CD4-positive, alpha-beta T cell treated with Interleukin-4 for 1 hour (primary cell): ENCODE data around the gene BRIP1.
"Not testable (repeated sequence)": the region's sequence is repeated elsewhere in the genome, so short reads cannot be mapped to it uniquely, and the experiment has no call there.

Experiments
- DNase-seq, 2 donors: peaks; one replicate each; pipeline ENCODE4 v3.0.0-alpha.2; 2020 to 2022

The BRIP1 gene

DNA sequence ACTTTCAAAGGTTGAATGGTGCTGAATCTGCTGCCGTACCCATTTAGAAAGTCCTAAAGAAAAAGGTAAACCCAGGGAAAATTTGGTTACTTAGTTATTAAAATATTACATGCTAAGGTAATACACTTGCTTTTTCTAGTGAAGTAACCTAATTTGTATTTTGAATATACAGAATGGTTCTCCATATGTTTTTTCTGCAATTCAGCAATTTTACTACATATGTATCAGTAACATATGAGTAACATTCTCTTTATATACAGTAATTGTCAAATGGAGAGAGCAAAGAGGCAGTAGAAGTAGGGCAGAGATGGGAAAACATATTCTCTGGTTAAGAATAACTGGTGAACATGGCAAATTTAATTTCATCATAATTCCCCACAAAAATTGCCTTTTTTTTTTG, 177.2 kb downstream of the BRIP1 start:
- no peak for DNase-seq

DNA sequence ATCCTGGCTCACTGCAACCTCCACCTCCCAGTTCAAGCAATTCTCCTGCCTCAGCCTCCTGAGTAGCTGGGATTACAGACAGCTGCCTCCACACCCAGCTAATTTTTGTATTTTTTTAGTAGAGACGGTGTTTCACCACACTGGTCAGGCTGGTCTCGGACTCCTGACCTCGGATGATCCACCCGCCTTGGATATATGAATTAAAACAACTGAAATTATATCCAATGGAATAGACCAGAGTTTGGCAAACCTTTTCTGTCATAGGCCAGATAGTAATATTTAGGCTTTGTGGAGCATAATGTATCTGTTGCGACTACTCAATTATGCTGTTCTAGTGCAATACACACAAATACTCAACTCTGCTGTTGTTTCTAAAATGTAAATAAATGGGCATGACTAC, 178.5 kb downstream of the BRIP1 start:
- DNase-seq = no peak

DNA sequence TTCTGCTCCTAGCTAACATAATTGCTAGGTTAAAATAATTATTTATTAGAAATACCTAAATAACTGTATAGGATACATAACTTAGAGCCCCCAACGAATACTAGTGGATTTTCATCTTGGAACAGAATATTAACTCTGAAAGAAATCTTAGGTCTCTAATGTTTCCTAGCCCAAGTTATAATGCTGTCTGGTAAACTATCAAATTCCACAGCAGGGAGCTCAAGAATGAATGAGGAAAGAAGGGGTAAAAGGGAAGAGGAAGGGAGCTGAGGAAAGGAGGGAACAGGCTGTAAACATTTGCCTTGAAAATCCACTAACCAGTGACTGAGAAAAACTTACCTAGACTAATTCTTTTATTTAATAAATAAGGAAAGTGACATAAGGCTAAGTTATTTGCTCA, 179.2 kb downstream of the BRIP1 start:
- no peak for DNase-seq

DNA sequence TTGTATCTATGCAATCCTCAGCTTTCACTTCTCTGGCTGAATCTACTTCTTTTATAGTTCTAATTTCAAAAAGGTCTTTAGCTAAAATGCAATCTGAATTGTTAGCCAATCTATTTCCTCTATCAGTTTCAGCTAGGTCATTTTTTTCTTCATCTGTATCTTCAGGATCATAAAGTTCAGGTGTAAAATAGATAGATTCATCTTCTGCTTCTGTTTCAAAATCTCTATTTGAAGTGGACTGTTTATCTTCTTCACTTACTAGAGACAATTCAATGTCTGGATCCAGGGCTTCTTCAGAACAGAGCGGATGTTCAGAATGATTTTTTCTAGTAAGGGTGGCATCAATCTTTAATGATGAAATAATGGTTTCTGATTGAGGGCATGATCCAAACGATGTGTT, 179.9 kb downstream of the BRIP1 start:
- no peak for DNase-seq

DNA sequence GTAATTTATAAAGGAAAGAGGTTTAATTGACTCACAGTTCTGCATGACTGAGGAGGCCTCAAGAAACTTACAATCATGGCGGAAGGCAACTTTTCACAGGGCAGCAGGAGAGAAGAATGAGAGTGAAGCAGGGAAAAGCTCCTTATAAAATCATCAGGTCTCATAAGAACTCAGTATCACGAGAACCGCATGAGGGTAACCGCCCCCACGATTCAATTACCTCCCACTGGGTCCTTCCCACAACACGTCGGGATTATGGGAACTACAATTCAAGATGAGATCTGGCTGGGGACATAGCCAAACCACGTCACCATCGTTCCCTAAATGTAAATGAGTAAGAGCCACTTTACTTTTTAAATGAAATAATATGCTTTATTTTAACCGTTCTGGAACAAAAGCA, 182.4 kb downstream of the BRIP1 start:
- DNase-seq = no peak

DNA sequence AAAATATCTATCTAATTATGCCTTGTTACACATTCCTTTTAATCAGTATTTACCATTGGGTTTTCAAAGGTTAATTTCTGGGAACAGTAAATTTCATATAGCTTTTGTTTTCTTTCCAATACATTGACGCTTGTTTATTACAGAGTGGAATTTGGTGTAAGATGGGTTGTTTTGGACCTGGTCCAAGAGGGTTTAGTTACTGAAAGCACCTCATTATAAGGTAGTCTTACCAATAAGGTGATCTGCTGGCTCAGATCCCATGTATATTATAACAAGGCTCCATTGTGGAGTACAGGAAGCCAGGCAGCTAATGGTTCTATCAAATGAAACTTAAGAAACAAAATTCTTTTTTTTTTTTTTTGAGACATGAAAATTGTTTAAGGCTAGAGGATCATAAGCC, 185.0 kb downstream of the BRIP1 start:
- no peak for DNase-seq

DNA sequence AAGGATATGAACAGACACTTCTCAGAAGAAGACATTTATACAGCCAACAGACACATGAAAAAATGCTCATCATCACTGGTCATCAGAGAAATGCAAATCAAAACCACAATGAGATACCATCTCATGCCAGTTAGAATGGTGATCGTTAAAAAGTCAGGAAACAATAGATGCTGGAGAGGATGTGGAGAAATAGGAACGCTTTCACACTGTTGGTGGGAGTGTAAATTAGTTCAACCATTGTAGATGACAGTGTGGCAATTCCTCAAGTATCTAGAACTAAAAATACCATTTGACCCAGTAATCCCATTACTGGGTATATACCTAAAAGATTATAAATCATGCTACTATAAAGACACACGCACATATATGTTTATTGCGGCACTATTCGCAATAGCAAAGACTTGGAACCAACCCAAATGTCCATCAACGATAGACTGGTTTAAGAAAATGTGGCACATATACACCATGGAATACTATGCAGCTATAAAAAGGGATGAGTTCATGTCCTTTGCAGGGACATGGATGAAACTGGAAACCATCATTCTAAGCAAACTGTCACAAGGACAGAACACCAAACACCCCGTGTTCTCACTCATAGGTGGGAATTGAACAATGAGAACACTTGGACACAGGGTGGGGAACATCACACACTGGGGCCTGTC, 186.0 kb downstream of the BRIP1 start:
- DNase-seq = not testable (repeated sequence)

DNA sequence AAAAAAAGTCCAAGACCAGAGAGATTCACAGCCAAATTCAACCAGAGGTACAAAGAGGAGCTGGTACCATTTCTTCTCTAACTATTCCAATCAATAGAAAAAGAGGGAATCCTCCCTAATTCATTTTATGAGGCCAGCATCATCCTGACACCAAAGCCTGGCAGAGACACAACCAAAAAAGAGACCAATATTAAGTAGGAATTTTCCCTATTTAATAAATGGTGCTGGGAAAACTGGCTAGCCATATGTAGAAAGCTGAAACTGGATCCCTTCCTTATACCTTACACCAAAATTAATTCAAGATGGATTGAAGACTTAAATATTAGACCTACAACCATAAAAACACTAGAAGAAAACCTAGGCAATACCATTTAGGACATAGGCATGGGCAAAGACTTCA, 186.8 kb downstream of the BRIP1 start:
- DNase-seq = not testable (repeated sequence)

DNA sequence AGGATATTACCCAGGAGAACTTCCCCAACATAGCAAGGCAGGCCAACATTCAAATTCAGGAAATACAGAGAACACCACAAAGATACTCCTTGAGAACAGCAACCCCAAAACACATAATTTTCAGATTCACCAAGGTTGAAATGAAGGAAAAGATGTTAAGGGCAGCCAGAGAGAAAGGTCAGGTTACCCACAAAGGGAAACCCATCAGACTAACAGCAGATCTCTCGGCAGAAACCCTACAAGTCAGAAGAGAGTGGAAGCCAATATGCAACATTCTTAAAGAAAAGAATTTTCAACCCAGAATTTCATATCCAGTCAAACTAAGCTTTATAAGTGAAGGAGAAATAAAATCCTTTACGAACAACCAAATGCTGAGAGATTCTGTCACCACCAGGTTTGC, 188.7 kb downstream of the BRIP1 start:
- not testable (repeated sequence) for DNase-seq

DNA sequence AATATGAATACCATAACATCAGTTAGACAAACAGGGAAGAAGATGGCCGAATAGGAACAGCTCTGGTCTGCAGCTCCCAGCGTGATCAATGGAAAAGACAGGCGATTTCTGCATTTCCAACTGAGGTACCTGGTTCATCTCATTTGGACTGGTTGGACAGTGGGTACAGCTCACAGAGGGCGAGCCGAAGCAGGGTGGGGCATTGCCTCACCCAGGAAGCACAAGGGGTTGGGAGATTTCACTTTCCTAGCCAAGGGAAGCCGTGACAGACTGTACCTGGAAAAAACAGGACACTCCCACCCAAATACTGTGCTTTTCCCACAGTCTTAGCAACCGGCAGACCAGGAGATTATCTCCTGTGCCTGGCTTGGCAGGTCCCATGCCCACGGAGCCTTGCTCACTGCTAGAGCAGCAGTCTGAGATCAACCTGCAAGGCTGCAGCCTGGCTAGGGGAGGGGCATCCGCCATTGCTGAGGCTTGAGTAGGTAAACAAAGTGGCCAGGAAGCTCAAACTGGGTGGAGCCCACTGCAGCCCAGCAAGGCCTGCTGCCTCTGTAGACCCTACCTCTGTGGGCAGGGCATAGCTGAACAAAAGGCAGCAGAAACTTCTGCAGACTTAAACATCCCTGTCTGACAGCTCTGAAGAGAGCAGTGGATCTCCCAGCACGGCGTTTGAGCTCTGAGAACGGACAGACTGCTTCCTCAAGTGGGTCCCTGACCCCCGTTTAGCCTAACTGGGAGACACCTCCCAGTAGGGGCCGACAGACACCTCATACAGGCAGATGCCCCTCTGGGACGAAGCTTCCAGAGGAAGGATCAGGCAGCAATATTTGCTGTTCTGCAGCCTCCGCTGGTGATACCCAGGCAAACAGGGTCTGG, 190.1 kb downstream of the BRIP1 start:
- not testable (repeated sequence) for DNase-seq

DNA sequence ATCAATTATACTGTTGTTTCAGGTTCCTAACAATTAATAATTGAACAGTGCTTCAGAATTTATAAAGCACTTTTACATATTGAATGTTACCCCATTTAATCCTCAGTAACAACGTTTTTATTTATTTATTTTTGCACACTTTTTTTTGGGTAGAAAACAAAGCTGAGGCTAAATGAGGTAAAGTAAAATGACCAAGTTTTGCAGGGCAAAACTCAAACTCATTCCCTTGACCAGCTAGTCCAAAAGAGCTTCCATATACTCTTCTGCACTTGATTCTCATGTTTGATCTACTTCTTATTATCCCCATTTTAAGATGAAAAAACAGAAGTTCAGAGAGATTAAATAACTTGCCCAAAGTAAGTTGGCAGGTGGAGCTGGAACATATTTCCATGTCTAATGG, 191.2 kb downstream of the BRIP1 start:
- no peak for DNase-seq

DNA sequence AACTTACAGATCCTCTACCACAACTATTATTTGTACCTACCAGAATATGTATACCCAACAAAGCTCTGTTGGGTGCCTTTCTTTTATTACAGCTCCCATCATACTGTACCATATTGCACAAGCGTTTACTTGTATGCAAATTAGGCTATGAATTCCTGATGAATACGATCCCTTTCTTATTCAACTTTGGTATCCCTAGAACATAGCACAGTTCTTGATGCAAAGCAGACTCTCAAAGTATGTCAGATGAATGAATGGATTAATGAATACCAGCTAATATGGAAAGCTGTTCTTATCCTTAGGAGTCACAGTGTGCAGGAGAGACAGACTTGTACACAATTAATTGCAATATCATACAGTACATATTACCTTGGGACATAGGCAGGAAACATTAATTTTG, 192.6 kb downstream of the BRIP1 start:
- DNase-seq = no peak

DNA sequence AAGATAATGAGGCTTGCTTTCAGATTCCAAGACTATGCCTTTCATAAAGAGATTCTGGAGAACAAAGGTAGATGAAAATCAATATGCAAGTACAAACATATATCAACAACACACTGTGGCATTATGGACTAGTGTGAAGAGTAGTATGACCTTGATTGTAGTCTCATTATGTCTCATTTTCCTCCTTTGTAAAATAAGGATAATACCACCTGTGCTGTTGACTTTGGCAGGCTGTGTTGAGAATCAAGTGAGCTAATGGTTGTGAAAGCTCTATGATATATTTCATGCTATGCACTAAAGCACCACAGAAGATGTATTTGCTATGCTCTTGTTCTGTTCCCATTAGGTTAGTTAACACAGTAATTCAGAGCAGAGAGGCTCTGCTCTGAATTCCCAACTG, 193.8 kb downstream of the BRIP1 start:
- DNase-seq = no peak

DNA sequence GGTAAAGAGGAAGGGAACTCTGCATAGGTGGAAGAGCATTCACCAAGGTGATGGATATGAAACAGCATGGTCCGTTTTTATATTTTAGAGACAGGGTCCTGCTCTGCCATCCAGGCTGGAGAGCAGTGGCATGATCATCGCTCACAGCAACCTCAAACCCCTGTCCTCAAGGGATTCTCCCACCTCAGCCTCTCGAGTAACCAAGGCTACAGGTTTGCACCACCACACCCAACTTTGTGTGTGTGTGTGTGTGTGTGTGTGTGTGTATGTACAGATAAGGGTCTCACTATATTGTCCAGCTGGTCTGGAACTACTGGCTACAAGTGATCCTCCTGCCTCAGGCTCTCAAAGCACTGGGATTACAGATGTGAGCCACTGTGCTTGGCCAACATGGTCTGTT, 194.8 kb downstream of the BRIP1 start:
- DNase-seq = no peak

DNA sequence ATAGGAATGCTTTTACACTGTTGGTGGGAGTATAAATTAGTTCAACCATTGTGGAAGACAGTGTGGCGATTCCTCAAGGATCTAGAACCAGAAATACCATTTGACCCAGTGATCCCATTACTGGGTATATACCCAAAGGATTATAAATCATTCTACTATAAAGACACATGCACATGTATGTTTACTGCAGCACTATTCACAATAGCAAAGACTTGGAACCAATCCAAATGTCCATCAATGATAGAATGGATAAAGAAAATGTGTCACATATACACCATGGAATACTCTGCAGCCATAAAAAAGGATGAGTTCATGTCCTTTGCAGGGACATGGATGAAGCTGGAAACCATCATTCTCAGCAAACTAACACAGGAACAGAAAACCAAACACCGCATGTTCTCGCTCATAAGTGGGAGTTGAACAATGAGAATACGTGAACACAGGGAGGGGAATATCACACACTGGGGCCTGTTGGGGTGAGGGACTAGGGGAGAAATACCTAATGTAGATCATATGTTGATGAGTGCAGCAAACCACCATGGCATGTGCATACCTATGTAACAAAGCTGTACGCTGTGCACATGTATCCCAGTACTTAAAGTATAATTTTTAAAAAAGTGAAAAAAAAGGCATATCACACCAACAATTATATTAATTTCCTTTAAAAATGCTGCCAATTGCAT, 196.8 kb downstream of the BRIP1 start:
- DNase-seq = not testable (repeated sequence)

DNA sequence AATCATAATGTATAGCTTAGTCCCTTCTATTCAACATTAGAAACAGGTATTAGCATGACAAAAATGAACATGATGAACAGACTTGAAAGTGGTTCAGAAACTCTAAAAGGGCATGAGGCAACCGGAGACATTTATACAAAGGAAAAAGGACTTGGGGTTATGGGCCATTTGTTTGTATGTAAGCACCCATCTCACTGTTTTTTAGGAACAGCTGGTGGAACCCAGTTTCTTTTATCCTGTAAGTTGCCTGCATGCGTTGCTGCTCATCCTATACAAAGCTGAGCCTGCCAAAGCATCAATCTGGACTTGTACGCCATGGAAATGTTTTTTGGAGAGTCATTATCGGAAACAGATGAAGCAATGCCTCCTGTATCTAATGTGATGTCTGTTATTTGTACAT, 200.0 kb downstream of the BRIP1 start:
- DNase-seq = no peak

DNA sequence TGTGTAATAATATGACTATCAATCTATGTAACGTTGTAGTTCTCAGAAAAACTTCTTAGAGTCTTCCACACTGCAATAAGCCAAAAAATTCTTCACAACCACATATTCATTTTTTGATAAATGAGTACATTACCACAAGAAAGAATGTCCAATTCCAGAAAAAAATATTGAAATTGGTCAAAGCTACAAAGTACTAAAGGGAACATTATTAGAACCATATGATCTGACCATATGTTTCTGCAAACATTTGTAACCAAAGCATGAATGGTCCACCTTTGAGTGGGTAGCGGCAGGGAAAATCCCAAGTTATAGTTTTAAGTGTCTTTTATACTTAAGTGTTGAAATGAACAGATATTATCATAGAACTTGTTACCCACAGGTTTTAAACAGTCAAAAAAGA, 200.6 kb downstream of the BRIP1 start:
- no peak for DNase-seq

DNA sequence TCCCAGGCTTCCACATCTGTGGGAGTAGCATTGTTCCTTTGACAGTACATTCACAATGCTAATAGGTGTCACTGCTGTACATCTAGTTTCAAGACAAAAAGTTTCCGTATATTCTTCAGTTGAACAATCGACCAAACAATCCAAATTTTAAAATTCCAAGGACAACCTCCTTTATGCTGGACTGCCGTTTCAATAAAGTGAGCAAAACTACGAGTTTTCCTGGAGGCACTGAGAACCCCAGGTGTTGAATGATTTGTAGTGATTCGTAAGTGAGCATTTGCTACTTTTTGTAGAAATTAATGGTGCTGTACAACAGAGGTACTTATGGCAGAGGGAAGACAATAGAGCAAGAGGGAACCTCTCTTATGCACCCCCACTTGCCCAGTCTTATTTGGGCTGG, 201.1 kb downstream of the BRIP1 start:
- DNase-seq = no peak

DNA sequence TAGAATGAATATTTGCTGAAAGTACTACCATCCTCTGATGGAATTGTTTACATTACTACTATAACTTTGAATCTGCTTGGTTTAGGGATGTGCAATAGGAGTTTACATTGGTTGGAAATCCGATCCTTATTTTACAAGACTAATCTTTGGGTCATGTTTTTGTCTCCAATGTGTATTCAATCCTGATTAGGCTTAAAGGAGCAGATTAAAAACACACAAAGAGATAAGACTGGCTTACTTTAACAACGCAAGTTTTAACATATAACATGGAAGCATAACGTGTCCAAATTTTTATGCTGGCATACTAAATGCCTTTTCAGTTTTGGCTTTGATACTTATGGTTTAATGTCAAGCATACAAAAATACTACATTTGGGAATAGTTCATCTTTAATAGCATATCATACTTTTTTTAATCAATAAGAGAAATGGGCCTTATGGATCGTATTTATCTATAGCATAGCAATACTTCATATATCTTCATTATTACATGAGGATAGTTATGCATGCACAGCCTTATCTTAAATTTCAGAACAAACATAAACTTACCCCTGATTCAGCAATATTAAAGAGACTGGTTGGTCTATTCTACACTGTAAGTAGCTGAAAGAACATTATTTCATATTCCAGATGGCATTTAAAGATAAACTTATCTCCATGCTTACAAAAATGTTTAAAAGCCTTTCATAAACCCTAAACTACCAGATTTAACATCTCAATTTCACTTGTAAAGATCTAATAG, 202.4 kb downstream of the BRIP1 start:
- no peak for DNase-seq

DNA sequence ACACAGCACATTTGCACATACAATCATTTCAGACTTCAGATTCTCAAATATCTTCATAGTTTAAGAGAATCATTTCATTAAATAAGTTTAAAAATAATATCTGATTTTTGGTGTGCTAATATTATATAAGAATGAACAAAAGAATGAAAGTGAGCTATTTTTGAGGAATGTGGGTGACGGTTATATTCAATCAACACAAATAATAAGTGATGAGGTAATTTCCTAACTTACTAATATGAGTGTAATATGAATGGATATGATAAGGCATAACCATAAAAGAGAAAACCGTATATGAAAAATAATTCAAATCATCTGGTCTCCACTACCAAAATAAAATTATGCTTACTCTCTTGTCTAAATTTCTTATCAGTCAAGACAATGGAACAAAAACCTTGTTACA, 203.9 kb downstream of the BRIP1 start:
- no peak for DNase-seq

DNA sequence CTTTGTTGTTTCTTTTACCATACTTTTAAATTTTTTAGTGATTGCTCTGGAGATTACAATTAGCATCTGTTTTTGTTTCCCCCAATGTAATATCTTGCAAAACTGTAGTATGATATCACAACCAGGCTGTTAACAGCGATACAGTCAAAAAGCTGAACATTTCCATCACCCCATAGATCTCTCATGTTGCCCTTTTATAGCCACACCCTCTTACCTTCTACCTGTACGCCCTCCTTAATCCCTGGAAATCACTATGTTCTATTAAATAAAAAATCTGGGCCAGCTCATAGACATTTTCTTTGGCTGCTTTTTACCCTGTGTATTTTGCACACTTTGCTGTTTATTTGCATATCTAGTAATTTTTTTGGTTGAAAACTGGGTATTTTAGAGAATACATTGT, 205.1 kb downstream of the BRIP1 start:
- DNase-seq = no peak

DNA sequence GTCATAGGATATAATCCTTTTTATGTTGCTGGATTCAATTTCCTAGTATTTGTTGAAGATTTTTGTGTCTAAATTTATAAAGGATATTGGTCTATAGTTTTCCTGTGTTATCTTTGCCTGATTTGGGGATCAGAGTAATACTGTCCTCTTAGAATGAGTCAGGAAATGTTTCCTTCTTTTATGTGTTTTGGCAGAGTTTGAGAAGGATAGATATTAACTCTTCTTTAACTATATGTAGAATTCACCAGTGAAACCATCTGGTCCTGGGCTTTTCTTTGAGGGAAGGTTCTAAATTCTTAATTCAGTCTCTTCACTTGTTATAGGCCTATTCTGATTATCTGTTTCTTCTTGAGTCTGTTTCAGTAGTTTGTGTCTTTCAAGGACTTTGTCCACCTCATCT, 206.0 kb downstream of the BRIP1 start:
- no peak for DNase-seq

DNA sequence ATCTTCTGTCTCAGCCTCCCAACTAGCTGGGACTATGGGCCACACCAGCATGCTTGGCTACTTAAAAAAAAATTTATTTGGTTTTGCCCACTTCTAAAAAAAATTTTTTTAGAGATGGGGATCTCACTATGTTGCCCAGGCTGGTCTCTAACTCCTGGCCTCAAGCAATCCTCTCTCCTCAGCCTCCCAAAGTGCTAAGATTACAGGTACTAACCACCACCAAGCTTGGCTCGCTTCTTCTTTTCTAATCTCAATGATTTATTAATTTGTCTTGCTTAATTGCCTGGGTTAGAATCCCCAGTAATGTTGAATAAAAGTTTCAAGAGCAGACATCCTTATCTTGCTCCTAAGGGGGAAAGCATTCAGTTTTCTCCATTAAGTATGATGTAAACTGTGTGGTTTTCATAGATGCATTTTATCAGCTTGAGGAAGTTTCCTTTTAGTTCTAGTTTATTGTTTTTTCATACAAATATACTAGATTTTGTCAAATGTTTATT, 206.6 kb downstream of the BRIP1 start:
- DNase-seq = no peak
